ENCODE results near the gene CEP170. TPM values are rescaled to one million over a fixed set of nuclear protein-coding genes. Genes with fewer than 3 reads are reported as not detected.
A peak's percentile ranks its signal among the peaks of the same experiment; 100 is the strongest.

The CEP170 gene
- total and polyA plus RNA-seq, 5 donors from 2014 or later = 6.8 to 35.5 (median 9.0) TPM

- H3K27ac Mint-ChIP-seq = no peak overlapping the region
- H3K4me3 Mint-ChIP-seq = no peak overlapping the region
- DNase-seq = no peak
Observed at GRCh38 chr1:243267914-243268653, 13.0 kb upstream of the CEP170 start.

GRCh38 chr1:243267471-243267880 is 12.4 kb upstream of the CEP170 start:
- H3K4me3 ChIP-seq (ENCODE audit: low read depth, low read length) = no peak overlapping the region
- no peaks in the 10 kb centered on the region for H3K4me1 ChIP-seq (ENCODE audit: control insufficient read depth, insufficient read depth, low read length, poor library complexity, severe bottlenecking)
- DNase-seq (no peak), ATAC-seq (ENCODE audit: low read depth in 2 of 2) (no peak)
- no peaks in the 10 kb centered on the region for H3K27me3 ChIP-seq (ENCODE audit: control insufficient read depth, insufficient read depth, low read length)
- Mint-ChIP-seq H3K4me3 (no peak overlapping the region), H3K9me3 (no peaks in the 10 kb centered on the region), H3K27ac (no peak overlapping the region), H3K27me3 (no peaks in the 10 kb centered on the region), H3K36me3 (peaks cover 15% of the 10 kb centered on the region), H3K4me1 (peaks cover 12 to 41% (median 22%) of the 10 kb centered on the region in 4 donors)
- H3K27ac ChIP-seq (ENCODE audit: insufficient read depth, low read length, poor library complexity, severe bottlenecking) = no peak overlapping the region
- peaks cover 11% of the 10 kb centered on the region for H3K36me3 ChIP-seq (ENCODE audit: control insufficient read depth, insufficient read depth, low read length)
- H3K9me3 ChIP-seq (ENCODE audit: control insufficient read depth in 2 of 2, low read length in 2 of 2) = no peaks in the 10 kb centered on the region

More at GRCh38 chr1:243267914-243268653, 13.0 kb upstream of the CEP170 start:
- Histone ChIP-seq H3K9me3 (ENCODE audit: control insufficient read depth in 2 of 2, low read length in 2 of 2) (no peaks in the 10 kb centered on the region), H3K4me3 (ENCODE audit: low read depth, low read length) (no peak overlapping the region), H3K36me3 (ENCODE audit: control insufficient read depth, insufficient read depth, low read length) (peaks cover 14% of the 10 kb centered on the region), H3K4me1 (ENCODE audit: control insufficient read depth, insufficient read depth, low read length, poor library complexity, severe bottlenecking) (no peaks in the 10 kb centered on the region), H3K27me3 (ENCODE audit: control insufficient read depth, insufficient read depth, low read length) (no peaks in the 10 kb centered on the region), H3K27ac (ENCODE audit: insufficient read depth, low read length, poor library complexity, severe bottlenecking) (no peak overlapping the region)
- no peaks in the 10 kb centered on the region for H3K27me3 Mint-ChIP-seq
- no peak for ATAC-seq (ENCODE audit: low read depth in 2 of 2)
- peaks cover 15 to 39% (median 22%) of the 10 kb centered on the region in 4 donors for H3K4me1 Mint-ChIP-seq
- H3K36me3 Mint-ChIP-seq = peaks cover 15% of the 10 kb centered on the region
- no peaks in the 10 kb centered on the region for H3K9me3 Mint-ChIP-seq

- ATAC-seq (ENCODE audit: low read depth in 2 of 2) = no peak
- Mint-ChIP-seq H3K27me3 (no peaks in the 10 kb centered on the region), H3K9me3 (no peaks in the 10 kb centered on the region), H3K4me1 (peaks cover 15 to 41% (median 24%) of the 10 kb centered on the region in 4 donors), H3K27ac (no peak overlapping the region), H3K36me3 (peaks cover 15% of the 10 kb centered on the region), H3K4me3 (no peak overlapping the region)
- Histone ChIP-seq H3K4me1 (ENCODE audit: control insufficient read depth, insufficient read depth, low read length, poor library complexity, severe bottlenecking) (no peaks in the 10 kb centered on the region), H3K27ac (ENCODE audit: insufficient read depth, low read length, poor library complexity, severe bottlenecking) (no peak overlapping the region), H3K36me3 (ENCODE audit: control insufficient read depth, insufficient read depth, low read length) (peaks cover 10% of the 10 kb centered on the region), H3K9me3 (ENCODE audit: control insufficient read depth in 2 of 2, low read length in 2 of 2) (no peaks in the 10 kb centered on the region), H3K27me3 (ENCODE audit: control insufficient read depth, insufficient read depth, low read length) (no peaks in the 10 kb centered on the region), H3K4me3 (ENCODE audit: low read depth, low read length) (no peak overlapping the region)
- no peak for DNase-seq
Observed at GRCh38 chr1:243266231-243266630, 11.2 kb upstream of the CEP170 start.

GRCh38 chr1:243264717-243265116 is 9.6 kb upstream of the CEP170 start:
- H3K36me3 Mint-ChIP-seq = peaks cover 11% of the 10 kb centered on the region
- H3K4me1 ChIP-seq (ENCODE audit: control insufficient read depth, insufficient read depth, low read length, poor library complexity, severe bottlenecking) = no peaks in the 10 kb centered on the region
- no peaks in the 10 kb centered on the region for H3K27me3 Mint-ChIP-seq
- no peaks in the 10 kb centered on the region for H3K9me3 Mint-ChIP-seq
- no peak overlapping the region for H3K4me3 Mint-ChIP-seq
- no peaks in the 10 kb centered on the region for H3K36me3 ChIP-seq (ENCODE audit: control insufficient read depth, insufficient read depth, low read length)
- H3K4me3 ChIP-seq (ENCODE audit: low read depth, low read length) = no peak overlapping the region
- peaks cover 18 to 38% (median 31%) of the 10 kb centered on the region in 4 donors for H3K4me1 Mint-ChIP-seq
- H3K27ac Mint-ChIP-seq = peak overlapping the region in 1 of 3 donors; percentile 17
- H3K9me3 ChIP-seq (ENCODE audit: control insufficient read depth in 2 of 2, low read length in 2 of 2) = no peaks in the 10 kb centered on the region
- DNase-seq = no peak
- H3K27me3 ChIP-seq (ENCODE audit: control insufficient read depth, insufficient read depth, low read length) = no peaks in the 10 kb centered on the region
- H3K27ac ChIP-seq (ENCODE audit: insufficient read depth, low read length, poor library complexity, severe bottlenecking) = no peak overlapping the region
- ATAC-seq (ENCODE audit: low read depth in 2 of 2) = no peak

- Histone ChIP-seq H3K36me3 (ENCODE audit: control insufficient read depth, insufficient read depth, low read length) (no peaks in the 10 kb centered on the region), H3K27me3 (ENCODE audit: control insufficient read depth, insufficient read depth, low read length) (no peaks in the 10 kb centered on the region), H3K4me1 (ENCODE audit: control insufficient read depth, insufficient read depth, low read length, poor library complexity, severe bottlenecking) (peaks cover 9% of the 10 kb centered on the region), H3K9me3 (ENCODE audit: control insufficient read depth in 2 of 2, low read length in 2 of 2) (no peaks in the 10 kb centered on the region), H3K4me3 (ENCODE audit: low read depth, low read length) (no peak overlapping the region), H3K27ac (ENCODE audit: insufficient read depth, low read length, poor library complexity, severe bottlenecking) (no peak overlapping the region)
- Mint-ChIP-seq H3K4me1 (peaks cover 18 to 38% (median 26%) of the 10 kb centered on the region in 4 donors), H3K36me3 (peaks cover 4% of the 10 kb centered on the region), H3K27me3 (no peaks in the 10 kb centered on the region), H3K4me3 (peak overlapping the region in 1 of 4 donors; percentile 60), H3K9me3 (no peaks in the 10 kb centered on the region), H3K27ac (no peak overlapping the region)
- no peak for ATAC-seq (ENCODE audit: low read depth in 2 of 2)
- DNase-seq = no peak
Observed at GRCh38 chr1:243261390-243261789, 6.3 kb upstream of the CEP170 start.

GRCh38 chr1:243260221-243260880 is 5.3 kb upstream of the CEP170 start:
- ATAC-seq (ENCODE audit: low read depth in 2 of 2) = no peak
- H3K27ac ChIP-seq (ENCODE audit: insufficient read depth, low read length, poor library complexity, severe bottlenecking) = no peak overlapping the region
- peak overlapping the region in 1 of 3 donors; percentile 39 for H3K27ac Mint-ChIP-seq

GRCh38 chr1:243258731-243259130 is 3.6 kb upstream of the CEP170 start:
- H3K4me3 Mint-ChIP-seq = peak overlapping the region in 2 of 4 donors; percentile 16 to 63

More at GRCh38 chr1:243260221-243260880, 5.3 kb upstream of the CEP170 start:
- Mint-ChIP-seq H3K4me1 (peaks cover 18 to 47% (median 31%) of the 10 kb centered on the region in 4 donors), H3K36me3 (peaks cover 4% of the 10 kb centered on the region), H3K27me3 (peaks cover 8% of the 10 kb centered on the region), H3K9me3 (no peaks in the 10 kb centered on the region), H3K4me3 (no peak overlapping the region)
- no peaks in the 10 kb centered on the region for H3K36me3 ChIP-seq (ENCODE audit: control insufficient read depth, insufficient read depth, low read length)
- no peak overlapping the region for H3K4me3 ChIP-seq (ENCODE audit: low read depth, low read length)
- no peaks in the 10 kb centered on the region for H3K9me3 ChIP-seq (ENCODE audit: control insufficient read depth in 2 of 2, low read length in 2 of 2)
- H3K27me3 ChIP-seq (ENCODE audit: control insufficient read depth, insufficient read depth, low read length) = no peaks in the 10 kb centered on the region
- DNase-seq = no peak
- peaks cover 18% of the 10 kb centered on the region for H3K4me1 ChIP-seq (ENCODE audit: control insufficient read depth, insufficient read depth, low read length, poor library complexity, severe bottlenecking)

More at GRCh38 chr1:243258731-243259130, 3.6 kb upstream of the CEP170 start:
- Histone ChIP-seq H3K36me3 (ENCODE audit: control insufficient read depth, insufficient read depth, low read length) (no peaks in the 10 kb centered on the region), H3K27me3 (ENCODE audit: control insufficient read depth, insufficient read depth, low read length) (no peaks in the 10 kb centered on the region), H3K4me3 (ENCODE audit: low read depth, low read length) (no peak overlapping the region), H3K27ac (ENCODE audit: insufficient read depth, low read length, poor library complexity, severe bottlenecking) (no peak overlapping the region), H3K4me1 (ENCODE audit: control insufficient read depth, insufficient read depth, low read length, poor library complexity, severe bottlenecking) (peaks cover 26% of the 10 kb centered on the region), H3K9me3 (ENCODE audit: control insufficient read depth in 2 of 2, low read length in 2 of 2) (no peaks in the 10 kb centered on the region)
- H3K4me1 Mint-ChIP-seq = peaks cover 17 to 41% (median 30%) of the 10 kb centered on the region in 4 donors
- H3K9me3 Mint-ChIP-seq = no peaks in the 10 kb centered on the region
- peaks cover 13% of the 10 kb centered on the region for H3K27me3 Mint-ChIP-seq
- H3K36me3 Mint-ChIP-seq = peaks cover 4% of the 10 kb centered on the region
- no peak overlapping the region for H3K27ac Mint-ChIP-seq
- DNase-seq (no peak), ATAC-seq (ENCODE audit: low read depth in 2 of 2) (no peak)

Measured in CD4-positive, CD25-positive, alpha-beta regulatory T cell (primary cell).